Measurements from ENCODE around the gene EPB41L2.

DNA sequence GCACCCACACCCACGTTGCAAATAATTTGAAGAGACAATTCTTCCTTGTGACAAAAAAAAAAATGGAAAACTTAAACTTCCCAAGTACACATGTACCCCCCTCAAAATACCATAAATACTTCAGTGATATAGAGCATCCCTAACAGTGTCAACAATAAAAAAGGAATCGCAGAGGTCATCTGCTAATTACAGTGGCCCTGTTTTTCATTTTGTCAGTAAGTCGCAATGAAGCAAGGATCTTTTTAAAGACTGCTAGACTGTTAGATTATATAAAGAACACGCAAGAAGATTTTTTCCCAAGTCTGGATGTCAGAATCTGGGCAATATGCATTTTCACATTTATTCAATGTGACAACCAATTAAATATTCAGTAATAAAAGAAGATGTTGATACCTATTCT is 93.9 kb downstream of the EPB41L2 start:
- no peak for TF ChIP-seq ZNF274 (IDR thresholded peaks at IDR 0.05; ENCODE audit: low read depth, low read length)
- no peak for TF ChIP-seq JUND (IDR thresholded peaks at IDR 0.05)
- TF ChIP-seq, protein P1, sequence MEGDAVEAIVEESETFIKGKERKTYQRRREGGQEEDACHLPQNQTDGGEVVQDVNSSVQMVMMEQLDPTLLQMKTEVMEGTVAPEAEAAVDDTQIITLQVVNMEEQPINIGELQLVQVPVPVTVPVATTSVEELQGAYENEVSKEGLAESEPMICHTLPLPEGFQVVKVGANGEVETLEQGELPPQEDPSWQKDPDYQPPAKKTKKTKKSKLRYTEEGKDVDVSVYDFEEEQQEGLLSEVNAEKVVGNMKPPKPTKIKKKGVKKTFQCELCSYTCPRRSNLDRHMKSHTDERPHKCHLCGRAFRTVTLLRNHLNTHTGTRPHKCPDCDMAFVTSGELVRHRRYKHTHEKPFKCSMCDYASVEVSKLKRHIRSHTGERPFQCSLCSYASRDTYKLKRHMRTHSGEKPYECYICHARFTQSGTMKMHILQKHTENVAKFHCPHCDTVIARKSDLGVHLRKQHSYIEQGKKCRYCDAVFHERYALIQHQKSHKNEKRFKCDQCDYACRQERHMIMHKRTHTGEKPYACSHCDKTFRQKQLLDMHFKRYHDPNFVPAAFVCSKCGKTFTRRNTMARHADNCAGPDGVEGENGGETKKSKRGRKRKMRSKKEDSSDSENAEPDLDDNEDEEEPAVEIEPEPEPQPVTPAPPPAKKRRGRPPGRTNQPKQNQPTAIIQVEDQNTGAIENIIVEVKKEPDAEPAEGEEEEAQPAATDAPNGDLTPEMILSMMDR (IDR thresholded peaks at IDR 0.05 in 2 of 3, conservative IDR thresholded peaks at IDR 0.05 in 1 of 3; ENCODE audit: borderline replicate concordance in 1 of 3, insufficient read depth in 1 of 3, low read depth in 2 of 3, low read length in 2 of 3), result no peak
- TF ChIP-seq POLR2A (IDR thresholded peaks at IDR 0.05; ENCODE audit: borderline replicate concordance, extremely low read depth, insufficient read depth, insufficient read length), result no peak
- no peak for TF ChIP-seq RAD21 (IDR thresholded peaks at IDR 0.05; ENCODE audit: low read depth)
- TF ChIP-seq YY1 (IDR thresholded peaks at IDR 0.05; ENCODE audit: extremely low read depth, insufficient replicate concordance, low read depth, low read length), result no peak
